GM18861 (cell line): ENCODE results near the gene VPS26B.
A peak's percentile ranks its signal among the peaks of the same experiment; 100 is the strongest.

Experiments used
- ATAC-seq: cut with Tn5 transposase; IDR thresholded peaks from one replicate; pipeline ENCODE4 v1.9.1; 2021; ENCODE audit not compliant: unreplicated experiment

The VPS26B gene

GRCh38 chr11:134257101-134257500 lies 32.6 kb downstream of the VPS26B start:
- ATAC-seq: no peak

- no peak for ATAC-seq
These were observed 34.1 kb downstream of the VPS26B start for GRCh38 chr11:134258577-134258976.

- no peak for ATAC-seq
These were observed 36.0 kb downstream of the VPS26B start for GRCh38 chr11:134260503-134260902.

GRCh38 chr11:134260983-134261382 lies 36.5 kb downstream of the VPS26B start:
- ATAC-seq: no peak

GRCh38 chr11:134261626-134262488 lies 37.4 kb downstream of the VPS26B start:
- no peak for ATAC-seq

- no peak for ATAC-seq
These were observed 40.7 kb downstream of the VPS26B start for GRCh38 chr11:134264966-134265764.

- no peak for ATAC-seq
These were observed 42.0 kb downstream of the VPS26B start for GRCh38 chr11:134266440-134266839.

- no peak for ATAC-seq
These were observed 42.4 kb downstream of the VPS26B start for GRCh38 chr11:134266841-134267251.

GRCh38 chr11:134267461-134267860 lies 43.0 kb downstream of the VPS26B start:
- no peak for ATAC-seq

- no peak for ATAC-seq
These were observed 43.5 kb downstream of the VPS26B start for GRCh38 chr11:134267966-134268365.

- no peak for ATAC-seq
These were observed 45.8 kb downstream of the VPS26B start for GRCh38 chr11:134270250-134270714.

GRCh38 chr11:134271978-134272377 lies 47.5 kb downstream of the VPS26B start:
- ATAC-seq: no peak

- ATAC-seq: no peak
These were observed 48.2 kb downstream of the VPS26B start for GRCh38 chr11:134272381-134273316.

GRCh38 chr11:134273317-134273712 lies 48.8 kb downstream of the VPS26B start:
- ATAC-seq: no peak

GRCh38 chr11:134275188-134275533 lies 50.7 kb downstream of the VPS26B start:
- ATAC-seq: no peak

GRCh38 chr11:134275534-134276395 lies 51.3 kb downstream of the VPS26B start, which contains the start of gene GLB1L3:
Gene GLB1L3, plus strand, starts transcription at chr11:134276379. Its CDS starts 362 bp downstream, at chr11:134276741.
- ATAC-seq: peak; percentile 66

- no peak for ATAC-seq
These were observed 52.1 kb downstream of the VPS26B start for GRCh38 chr11:134276396-134277182.

- no peak for ATAC-seq
These were observed 52.9 kb downstream of the VPS26B start for GRCh38 chr11:134277183-134278001.
